Fibroblast of skin of left biceps (primary cell): ENCODE results near the gene STXBP6.
"Not testable (repeated sequence)": the region's sequence is repeated elsewhere in the genome, so short reads cannot be mapped to it uniquely, and the experiment has no call there.

Experiments
- DNase-seq, 2 experiments: peaks; one replicate each; pipeline ENCODE4 v3.0.0-alpha.2; 2013; ENCODE audit warnings: low read depth in 2 of 2

The STXBP6 gene

GRCh38 chr14:24986206-24986893 lies 63.6 kb downstream of the STXBP6 start:
- DNase-seq: no peak

GRCh38 chr14:24984846-24985589 lies 64.9 kb downstream of the STXBP6 start:
- DNase-seq: no peak

GRCh38 chr14:24982472-24983155 lies 67.3 kb downstream of the STXBP6 start:
- DNase-seq: no peak

GRCh38 chr14:24979725-24980239 lies 70.2 kb downstream of the STXBP6 start:
- no peak for DNase-seq

GRCh38 chr14:24978862-24979724 lies 70.9 kb downstream of the STXBP6 start:
- no peak for DNase-seq

GRCh38 chr14:24976602-24977001 lies 73.3 kb downstream of the STXBP6 start:
- no peak for DNase-seq

GRCh38 chr14:24975393-24975792 lies 74.6 kb downstream of the STXBP6 start:
- no peak for DNase-seq

GRCh38 chr14:24974591-24975374 lies 75.2 kb downstream of the STXBP6 start:
- DNase-seq: no peak

GRCh38 chr14:24972844-24973243 lies 77.1 kb downstream of the STXBP6 start:
- no peak for DNase-seq

GRCh38 chr14:24971255-24971654 lies 78.7 kb downstream of the STXBP6 start:
- DNase-seq: peak; percentile 40 to 43

- no peak for DNase-seq
Observed at GRCh38 chr14:24966579-24966964, 83.4 kb downstream of the STXBP6 start.

- DNase-seq: peak; percentile 90 to 91
Observed at GRCh38 chr14:24965934-24966578, 83.9 kb downstream of the STXBP6 start.

GRCh38 chr14:24965578-24965933 lies 84.4 kb downstream of the STXBP6 start:
- DNase-seq: no peak

- DNase-seq: no peak
Observed at GRCh38 chr14:24964591-24964990, 85.4 kb downstream of the STXBP6 start.

- no peak for DNase-seq
Observed at GRCh38 chr14:24964048-24964447, 85.9 kb downstream of the STXBP6 start.

- DNase-seq: not testable (repeated sequence)
Observed at GRCh38 chr14:24962118-24962517, 87.8 kb downstream of the STXBP6 start.

- peak in 1 of 2 experiments; percentile 23 for DNase-seq
Observed at GRCh38 chr14:24960816-24961215, 89.1 kb downstream of the STXBP6 start.

GRCh38 chr14:24959791-24960331 lies 90.1 kb downstream of the STXBP6 start:
- no peak for DNase-seq

GRCh38 chr14:24958271-24958670 lies 91.7 kb downstream of the STXBP6 start:
- no peak for DNase-seq

GRCh38 chr14:24957814-24958213 lies 92.1 kb downstream of the STXBP6 start:
- no peak for DNase-seq
